Astrocyte of the spinal cord (primary cell): Measurements from ENCODE around the gene EVA1A.

Experiments
- DNase-seq: peaks from one replicate; pipeline ENCODE4 v3.0.0; 2011; ENCODE audit warnings: low read depth, low spot score
- H3K4me3 ChIP-seq: 2 replicates; pipeline ENCODE4 v1.5.1; 2011; ENCODE audit warnings: low read depth, mild to moderate bottlenecking, low read length, moderate library complexity
- in situ Hi-C: cut with HindIII; loops from 2 replicates; pipeline ENCODE4 v1.10.0; 2017; ENCODE audit warnings: low sequenced_read_pairs
- TF ChIP-seq, protein P1 (sequence below): IDR thresholded peaks from 2 replicates; pipeline ENCODE4 v1.5.1; 2012; ENCODE audit warnings: low read depth, mild to moderate bottlenecking, low read length, inconsistent platforms

EVA1A gene

DNA sequence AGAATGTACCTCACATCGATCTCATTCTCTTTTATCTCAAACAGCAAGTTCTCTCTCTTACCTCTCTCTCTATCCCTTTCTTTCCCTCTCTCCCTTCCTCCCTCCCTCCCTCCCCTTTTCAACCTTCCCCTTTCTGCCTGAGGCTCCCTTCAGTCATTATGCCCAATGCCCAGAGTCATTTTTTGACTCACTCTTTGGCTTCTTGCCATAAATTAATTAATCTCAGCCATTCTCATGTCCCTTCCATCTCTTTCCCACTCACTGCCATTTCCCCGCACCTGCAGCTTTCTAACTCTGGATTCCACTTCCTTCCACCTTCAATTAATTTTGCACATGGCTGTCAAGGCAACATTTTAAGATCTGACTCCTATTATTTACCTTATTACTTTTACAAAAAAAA lies 60.1 kb downstream of the EVA1A start:
- H3K4me3 ChIP-seq: no peak overlapping the region
- in situ Hi-C loops: no loop called here
- DNase-seq: no peak
- TF ChIP-seq, protein P1, sequence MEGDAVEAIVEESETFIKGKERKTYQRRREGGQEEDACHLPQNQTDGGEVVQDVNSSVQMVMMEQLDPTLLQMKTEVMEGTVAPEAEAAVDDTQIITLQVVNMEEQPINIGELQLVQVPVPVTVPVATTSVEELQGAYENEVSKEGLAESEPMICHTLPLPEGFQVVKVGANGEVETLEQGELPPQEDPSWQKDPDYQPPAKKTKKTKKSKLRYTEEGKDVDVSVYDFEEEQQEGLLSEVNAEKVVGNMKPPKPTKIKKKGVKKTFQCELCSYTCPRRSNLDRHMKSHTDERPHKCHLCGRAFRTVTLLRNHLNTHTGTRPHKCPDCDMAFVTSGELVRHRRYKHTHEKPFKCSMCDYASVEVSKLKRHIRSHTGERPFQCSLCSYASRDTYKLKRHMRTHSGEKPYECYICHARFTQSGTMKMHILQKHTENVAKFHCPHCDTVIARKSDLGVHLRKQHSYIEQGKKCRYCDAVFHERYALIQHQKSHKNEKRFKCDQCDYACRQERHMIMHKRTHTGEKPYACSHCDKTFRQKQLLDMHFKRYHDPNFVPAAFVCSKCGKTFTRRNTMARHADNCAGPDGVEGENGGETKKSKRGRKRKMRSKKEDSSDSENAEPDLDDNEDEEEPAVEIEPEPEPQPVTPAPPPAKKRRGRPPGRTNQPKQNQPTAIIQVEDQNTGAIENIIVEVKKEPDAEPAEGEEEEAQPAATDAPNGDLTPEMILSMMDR: no peak

DNA sequence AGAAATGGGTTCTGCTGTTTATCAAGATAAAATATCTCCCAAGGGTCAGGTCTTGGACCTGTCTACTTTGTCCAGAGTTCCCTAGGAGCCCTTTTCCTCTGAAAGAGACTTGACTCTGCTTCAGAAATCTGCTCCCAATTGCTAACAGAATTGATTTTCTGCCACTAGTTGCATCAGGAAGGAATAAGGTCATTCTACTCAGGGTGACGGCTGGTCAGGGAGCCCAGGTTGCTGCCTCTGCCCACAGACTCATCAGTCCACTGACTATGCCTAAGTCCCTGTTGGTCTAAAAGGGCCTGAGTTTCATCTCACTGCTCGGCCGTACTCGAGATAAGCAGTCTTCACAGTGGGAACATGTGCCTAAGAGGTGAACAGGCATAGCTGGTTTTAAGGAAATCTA lies 61.2 kb downstream of the EVA1A start:
- TF ChIP-seq, protein P1: no peak
- in situ Hi-C loops: no loop called here
- no peak for DNase-seq
- H3K4me3 ChIP-seq: no peak overlapping the region

GRCh38 chr2:75498907-75499306 lies 61.8 kb downstream of the EVA1A start:
- no peak overlapping the region for H3K4me3 ChIP-seq
- in situ Hi-C loops: no loop called here
- TF ChIP-seq, protein P1: no peak
- DNase-seq: no peak

GRCh38 chr2:75497256-75497655 lies 63.5 kb downstream of the EVA1A start:
- in situ Hi-C loops: no loop called here
- no peak for DNase-seq
- no peak overlapping the region for H3K4me3 ChIP-seq
- TF ChIP-seq, protein P1: no peak

DNA sequence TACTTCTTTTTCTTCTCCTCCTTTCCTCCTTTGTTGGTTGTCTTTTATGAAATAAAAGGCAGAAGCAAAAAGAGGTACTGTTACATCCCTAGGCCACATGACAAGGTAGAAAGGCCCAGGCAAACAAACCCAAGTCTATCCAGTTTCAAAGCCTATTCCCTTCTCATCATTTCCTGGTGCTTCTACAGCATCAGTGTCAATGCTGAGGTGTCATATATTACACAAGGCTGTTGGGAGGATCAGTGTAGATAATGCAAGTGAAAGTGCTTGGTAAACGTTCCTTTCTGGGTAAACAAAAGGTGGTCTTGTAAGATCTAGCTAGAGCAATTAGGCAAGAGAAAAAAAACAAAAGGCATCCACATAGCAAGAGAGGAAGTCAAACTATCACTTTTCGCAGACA lies 64.9 kb downstream of the EVA1A start:
- no peak overlapping the region for H3K4me3 ChIP-seq
- DNase-seq: no peak
- in situ Hi-C loops: no loop called here
- TF ChIP-seq, protein P1: no peak

DNA sequence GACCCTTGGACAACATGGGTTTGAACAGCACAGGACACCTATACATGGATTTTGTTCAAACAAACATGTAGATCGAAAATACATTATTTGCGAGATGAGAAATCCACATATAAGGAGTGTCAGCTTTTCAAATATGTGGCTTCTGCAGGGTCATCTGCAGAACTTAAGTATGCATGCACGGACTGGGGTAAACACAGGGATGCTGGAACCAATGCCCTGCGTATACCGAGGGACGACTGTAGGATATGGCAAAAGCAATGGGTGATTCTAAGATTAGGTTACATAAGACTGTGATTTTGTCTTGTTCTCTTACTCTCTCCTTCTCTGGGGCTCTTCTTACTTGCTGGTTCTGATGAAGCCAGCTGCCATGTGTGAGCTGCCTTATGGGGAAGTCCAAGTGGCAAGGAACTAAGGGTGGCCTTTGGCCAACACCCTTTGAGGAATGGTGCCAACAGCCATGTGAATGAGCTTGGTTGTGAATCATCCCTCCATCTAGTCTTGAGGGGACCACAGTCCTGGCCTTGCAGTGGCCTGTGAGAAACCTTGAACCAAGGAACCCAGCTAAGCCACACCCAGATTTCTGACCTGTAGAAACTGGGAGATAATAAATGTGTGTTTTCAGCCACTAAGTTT lies 66.5 kb downstream of the EVA1A start:
- DNase-seq: no peak
- in situ Hi-C loops: no loop called here
- H3K4me3 ChIP-seq: no peak overlapping the region
- TF ChIP-seq, protein P1: no peak
